GM12873 (cell line): ENCODE data around the gene SCRG1.

Experiments used
- CTCF ChIP-seq: IDR thresholded peaks from 2 replicates; pipeline ENCODE4 v1.5.1; 2012; ENCODE audit warnings: low read depth, mild to moderate bottlenecking, moderate library complexity, low read length, control low read depth; ENCODE audit not compliant: insufficient read depth; ENCODE audit errors: missing control alignments

SCRG1 gene

GRCh38 chr4:173398779-173399415 lies at the start of gene SCRG1:
Gene SCRG1, minus strand, starts transcription at chr4:173399116. Its CDS starts 7,702 bp downstream, at chr4:173391414.
- TF ChIP-seq CTCF = no peak

GRCh38 chr4:173448103-173448502 lies 49.2 kb upstream of the SCRG1 start:
- TF ChIP-seq CTCF = no peak

- no peak for TF ChIP-seq CTCF
These were observed 47.5 kb upstream of the SCRG1 start for GRCh38 chr4:173446416-173446815.

GRCh38 chr4:173443121-173443520 lies 44.2 kb upstream of the SCRG1 start:
- TF ChIP-seq CTCF = no peak

GRCh38 chr4:173442223-173442932 lies 43.5 kb upstream of the SCRG1 start:
- no peak for TF ChIP-seq CTCF

- TF ChIP-seq CTCF = no peak
These were observed 42.0 kb upstream of the SCRG1 start for GRCh38 chr4:173440888-173441287.

GRCh38 chr4:173436771-173437265 lies 37.9 kb upstream of the SCRG1 start:
- TF ChIP-seq CTCF = no peak
